ENCODE data around the gene ADAMTS3. TPM values are rescaled to one million over a fixed set of nuclear protein-coding genes. Genes with fewer than 3 reads are reported as not detected.

Gene ADAMTS3
- total RNA-seq, 1 donor from 2014 or later: 7.4 TPM

DNA sequence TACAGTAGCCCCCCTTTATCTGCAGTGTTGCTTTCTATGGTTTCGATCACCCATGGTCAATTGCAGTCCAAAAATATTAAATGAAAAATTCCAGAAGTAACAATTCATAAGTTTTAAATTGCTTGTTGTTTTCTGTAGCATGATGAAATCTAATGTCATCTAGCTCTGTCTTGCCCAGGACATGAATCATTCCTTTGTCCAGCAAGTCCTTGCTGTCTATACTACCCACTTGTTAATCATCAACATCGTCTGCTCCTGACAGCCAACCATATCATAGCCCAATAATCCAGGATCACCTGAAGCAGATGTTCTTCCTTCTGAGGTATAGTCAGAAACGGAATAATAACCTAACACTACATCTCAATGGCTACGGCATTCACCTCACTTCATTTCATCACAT is 79.8 kb downstream of the ADAMTS3 start:
- no peaks in the 10 kb centered on the region for H3K9me3 Mint-ChIP-seq (ENCODE audit: unreplicated experiment)
- DNase-seq (ENCODE audit: low spot score): no peak
- H3K4me3 Mint-ChIP-seq (ENCODE audit: unreplicated experiment): no peak overlapping the region
- H3K4me1 Mint-ChIP-seq (ENCODE audit: unreplicated experiment): no peaks in the 10 kb centered on the region
- no peaks in the 10 kb centered on the region for H3K36me3 Mint-ChIP-seq (ENCODE audit: low read depth, unreplicated experiment)
- TF ChIP-seq CTCF (IDR thresholded peaks at IDR 0.05; ENCODE audit: unreplicated experiment): no peak
- no peak overlapping the region for H3K27ac Mint-ChIP-seq (ENCODE audit: unreplicated experiment)
- peaks cover 3% of the 10 kb centered on the region for H3K27me3 Mint-ChIP-seq (ENCODE audit: unreplicated experiment)

GRCh38 chr4:72486991-72487390 is 82.0 kb downstream of the ADAMTS3 start:
- Mint-ChIP-seq H3K36me3 (ENCODE audit: low read depth, unreplicated experiment) (no peaks in the 10 kb centered on the region), H3K27ac (ENCODE audit: unreplicated experiment) (no peak overlapping the region), H3K4me1 (ENCODE audit: unreplicated experiment) (no peaks in the 10 kb centered on the region), H3K9me3 (ENCODE audit: unreplicated experiment) (no peaks in the 10 kb centered on the region), H3K4me3 (ENCODE audit: unreplicated experiment) (no peak overlapping the region), H3K27me3 (ENCODE audit: unreplicated experiment) (no peaks in the 10 kb centered on the region)
- TF ChIP-seq CTCF (IDR thresholded peaks at IDR 0.05; ENCODE audit: unreplicated experiment): no peak
- DNase-seq (ENCODE audit: low spot score): no peak

- H3K9me3 Mint-ChIP-seq (ENCODE audit: unreplicated experiment): no peaks in the 10 kb centered on the region
- no peak for DNase-seq (ENCODE audit: low spot score)
- no peak for TF ChIP-seq CTCF (IDR thresholded peaks at IDR 0.05; ENCODE audit: unreplicated experiment)
- H3K27ac Mint-ChIP-seq (ENCODE audit: unreplicated experiment): no peak overlapping the region
- H3K4me1 Mint-ChIP-seq (ENCODE audit: unreplicated experiment): no peaks in the 10 kb centered on the region
- no peaks in the 10 kb centered on the region for H3K36me3 Mint-ChIP-seq (ENCODE audit: low read depth, unreplicated experiment)
- H3K27me3 Mint-ChIP-seq (ENCODE audit: unreplicated experiment): no peaks in the 10 kb centered on the region
- no peak overlapping the region for H3K4me3 Mint-ChIP-seq (ENCODE audit: unreplicated experiment)
Measured at GRCh38 chr4:72484981-72485380, 84.0 kb downstream of the ADAMTS3 start.

GRCh38 chr4:72473434-72473900 is 95.6 kb downstream of the ADAMTS3 start:
- no peak for DNase-seq (ENCODE audit: low spot score)
- no peaks in the 10 kb centered on the region for H3K27me3 Mint-ChIP-seq (ENCODE audit: unreplicated experiment)
- no peaks in the 10 kb centered on the region for H3K9me3 Mint-ChIP-seq (ENCODE audit: unreplicated experiment)
- no peak overlapping the region for H3K27ac Mint-ChIP-seq (ENCODE audit: unreplicated experiment)
- no peaks in the 10 kb centered on the region for H3K4me1 Mint-ChIP-seq (ENCODE audit: unreplicated experiment)
- no peak for TF ChIP-seq CTCF (IDR thresholded peaks at IDR 0.05; ENCODE audit: unreplicated experiment)
- no peaks in the 10 kb centered on the region for H3K36me3 Mint-ChIP-seq (ENCODE audit: low read depth, unreplicated experiment)
- no peak overlapping the region for H3K4me3 Mint-ChIP-seq (ENCODE audit: unreplicated experiment)

DNA sequence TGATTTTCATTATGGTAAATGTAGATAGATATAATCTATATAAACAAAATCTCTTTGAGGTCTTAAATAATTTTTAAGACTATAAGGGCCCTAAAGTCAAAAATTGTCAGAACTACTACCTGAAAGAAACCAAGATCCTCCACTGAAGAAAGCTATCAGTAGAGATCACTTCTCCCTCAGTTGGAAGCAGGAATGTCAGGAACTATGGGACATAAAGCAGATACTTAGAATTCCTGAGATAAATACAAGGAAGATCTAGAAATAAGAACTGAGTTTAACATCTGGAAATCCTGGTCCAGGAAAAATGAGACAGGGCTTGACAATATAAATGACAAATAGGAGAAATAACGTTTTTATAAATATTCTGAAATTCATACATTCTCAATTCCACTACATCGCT is 97.2 kb downstream of the ADAMTS3 start:
- Mint-ChIP-seq H3K27me3 (ENCODE audit: unreplicated experiment) (no peaks in the 10 kb centered on the region), H3K9me3 (ENCODE audit: unreplicated experiment) (no peaks in the 10 kb centered on the region), H3K27ac (ENCODE audit: unreplicated experiment) (no peak overlapping the region), H3K4me3 (ENCODE audit: unreplicated experiment) (no peak overlapping the region), H3K36me3 (ENCODE audit: low read depth, unreplicated experiment) (no peaks in the 10 kb centered on the region), H3K4me1 (ENCODE audit: unreplicated experiment) (no peaks in the 10 kb centered on the region)
- DNase-seq (ENCODE audit: low spot score): no peak
- TF ChIP-seq CTCF (IDR thresholded peaks at IDR 0.05; ENCODE audit: unreplicated experiment): no peak
